Cerebellar cortex (tissue), 1 donor: Measurements from ENCODE around the gene PDLIM1.

ENCODE experiments used
- DNase-seq: peaks from one replicate; pipeline ENCODE4 v3.0.0-alpha.2; 2015; ENCODE audit warnings: low spot score

PDLIM1 gene

GRCh38 chr10:95288303-95288702 is 2.5 kb downstream of the PDLIM1 start:
- no peak for DNase-seq

GRCh38 chr10:95287281-95287680 is 3.5 kb downstream of the PDLIM1 start:
- no peak for DNase-seq

- DNase-seq = no peak
Observed at GRCh38 chr10:95286707-95287106, 4.1 kb downstream of the PDLIM1 start.

GRCh38 chr10:95285556-95285955 is 5.2 kb downstream of the PDLIM1 start:
- no peak for DNase-seq

- DNase-seq = no peak
Observed at GRCh38 chr10:95284807-95285206, 6.0 kb downstream of the PDLIM1 start.

GRCh38 chr10:95282107-95282506 is 8.7 kb downstream of the PDLIM1 start:
- DNase-seq = no peak

- no peak for DNase-seq
Observed at GRCh38 chr10:95281206-95281605, 9.6 kb downstream of the PDLIM1 start.

- DNase-seq = no peak
Observed at GRCh38 chr10:95280637-95281036, 10.2 kb downstream of the PDLIM1 start.

- no peak for DNase-seq
Observed at GRCh38 chr10:95279042-95279820, 11.6 kb downstream of the PDLIM1 start.

GRCh38 chr10:95278061-95278988 is 12.5 kb downstream of the PDLIM1 start:
- no peak for DNase-seq

GRCh38 chr10:95277614-95278013 is 13.2 kb downstream of the PDLIM1 start:
- no peak for DNase-seq

GRCh38 chr10:95277201-95277570 is 13.6 kb downstream of the PDLIM1 start:
- no peak for DNase-seq

- no peak for DNase-seq
Observed at GRCh38 chr10:95276367-95277200, 14.2 kb downstream of the PDLIM1 start.

- DNase-seq = no peak
Observed at GRCh38 chr10:95275726-95276366, 15.0 kb downstream of the PDLIM1 start.

- no peak for DNase-seq
Observed at GRCh38 chr10:95273393-95274312, 17.1 kb downstream of the PDLIM1 start.

GRCh38 chr10:95268438-95268837 is 22.4 kb downstream of the PDLIM1 start:
- no peak for DNase-seq

GRCh38 chr10:95267251-95267650 is 23.6 kb downstream of the PDLIM1 start:
- DNase-seq = no peak

GRCh38 chr10:95266674-95267095 is 24.1 kb downstream of the PDLIM1 start:
- no peak for DNase-seq

GRCh38 chr10:95265572-95265971 is 25.2 kb downstream of the PDLIM1 start:
- no peak for DNase-seq

GRCh38 chr10:95264227-95265051 is 26.4 kb downstream of the PDLIM1 start:
- no peak for DNase-seq
